ENCODE results near the gene C10orf71.

The C10orf71 gene

DNA sequence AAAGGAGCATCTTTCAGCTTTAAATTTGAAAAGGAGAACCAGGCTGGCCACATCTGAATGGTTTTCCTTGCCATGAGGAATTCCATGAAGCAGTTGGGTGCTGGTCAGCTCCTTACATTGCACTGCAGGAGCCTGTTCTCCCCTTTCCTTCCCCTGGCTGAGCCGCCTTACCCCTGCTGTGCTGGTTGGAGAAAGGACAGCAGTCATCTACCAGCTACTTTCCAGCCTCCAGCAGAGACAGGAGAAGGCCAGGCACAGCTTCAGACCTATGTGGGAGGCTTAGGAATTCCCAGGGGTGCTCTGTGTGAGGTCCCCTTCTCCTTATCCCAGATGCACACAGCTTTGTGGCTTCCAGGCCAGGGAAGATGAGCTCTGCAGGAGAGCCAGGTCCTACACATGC, 4.7 kb downstream of the C10orf71 start:
- no peak overlapping the region for H3K27ac ChIP-seq
- DNase-seq (ENCODE audit: low spot score) = no peak
- TF ChIP-seq, protein P1, sequence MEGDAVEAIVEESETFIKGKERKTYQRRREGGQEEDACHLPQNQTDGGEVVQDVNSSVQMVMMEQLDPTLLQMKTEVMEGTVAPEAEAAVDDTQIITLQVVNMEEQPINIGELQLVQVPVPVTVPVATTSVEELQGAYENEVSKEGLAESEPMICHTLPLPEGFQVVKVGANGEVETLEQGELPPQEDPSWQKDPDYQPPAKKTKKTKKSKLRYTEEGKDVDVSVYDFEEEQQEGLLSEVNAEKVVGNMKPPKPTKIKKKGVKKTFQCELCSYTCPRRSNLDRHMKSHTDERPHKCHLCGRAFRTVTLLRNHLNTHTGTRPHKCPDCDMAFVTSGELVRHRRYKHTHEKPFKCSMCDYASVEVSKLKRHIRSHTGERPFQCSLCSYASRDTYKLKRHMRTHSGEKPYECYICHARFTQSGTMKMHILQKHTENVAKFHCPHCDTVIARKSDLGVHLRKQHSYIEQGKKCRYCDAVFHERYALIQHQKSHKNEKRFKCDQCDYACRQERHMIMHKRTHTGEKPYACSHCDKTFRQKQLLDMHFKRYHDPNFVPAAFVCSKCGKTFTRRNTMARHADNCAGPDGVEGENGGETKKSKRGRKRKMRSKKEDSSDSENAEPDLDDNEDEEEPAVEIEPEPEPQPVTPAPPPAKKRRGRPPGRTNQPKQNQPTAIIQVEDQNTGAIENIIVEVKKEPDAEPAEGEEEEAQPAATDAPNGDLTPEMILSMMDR (IDR thresholded peaks at IDR 0.05) = no peak
- H3K4me3 ChIP-seq = no peak overlapping the region

DNA sequence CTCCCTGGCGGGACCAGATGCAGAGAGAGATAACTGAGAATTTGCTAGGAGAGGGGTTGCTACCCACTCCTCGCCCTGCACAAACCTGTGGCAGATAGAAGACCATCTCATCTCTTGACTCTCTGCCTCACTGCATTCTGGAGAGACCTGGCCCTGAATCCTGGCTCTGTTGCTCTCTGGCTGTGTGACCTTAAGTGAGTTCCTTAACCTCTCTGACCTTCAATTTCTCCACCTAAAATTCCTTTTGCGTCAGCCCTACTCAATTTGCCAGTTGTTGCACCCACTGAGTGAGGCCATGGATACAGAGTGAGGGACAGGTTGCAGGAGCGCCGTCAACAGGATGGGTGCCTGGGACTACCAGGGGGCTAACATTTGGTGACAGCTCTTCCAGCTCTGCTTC, 5.2 kb downstream of the C10orf71 start:
- no peak overlapping the region for H3K27ac ChIP-seq

DNA sequence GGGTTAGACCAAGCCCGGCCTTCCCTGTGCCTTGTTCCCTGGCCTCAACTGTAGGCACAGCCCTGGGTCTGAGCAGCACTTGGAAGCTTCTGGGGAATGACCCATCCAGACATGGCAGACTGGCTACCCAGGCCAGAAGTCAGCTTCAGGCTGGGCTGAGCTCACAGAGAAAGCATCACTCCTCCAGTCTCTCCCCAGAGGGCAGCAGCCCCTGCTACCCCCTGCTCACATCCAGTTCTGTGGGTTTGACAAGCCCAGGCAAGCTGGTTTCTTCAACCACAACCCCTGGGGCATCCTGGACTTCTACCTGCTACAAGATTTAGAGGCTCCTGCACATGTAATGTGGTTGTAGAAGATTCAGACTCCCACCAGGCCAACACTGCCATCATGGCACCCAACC, 9.0 kb downstream of the C10orf71 start:
- no peak for DNase-seq (ENCODE audit: low spot score)
- H3K27ac ChIP-seq = no peak overlapping the region
- H3K4me3 ChIP-seq = no peak overlapping the region
- TF ChIP-seq, protein P1 (IDR thresholded peaks at IDR 0.05) = no peak

More for the DNA sequence above, 5.2 kb downstream of the C10orf71 start:
- TF ChIP-seq, protein P1 (IDR thresholded peaks at IDR 0.05) = no peak
- DNase-seq (ENCODE audit: low spot score) = no peak
- H3K4me3 ChIP-seq = no peak overlapping the region

DNA sequence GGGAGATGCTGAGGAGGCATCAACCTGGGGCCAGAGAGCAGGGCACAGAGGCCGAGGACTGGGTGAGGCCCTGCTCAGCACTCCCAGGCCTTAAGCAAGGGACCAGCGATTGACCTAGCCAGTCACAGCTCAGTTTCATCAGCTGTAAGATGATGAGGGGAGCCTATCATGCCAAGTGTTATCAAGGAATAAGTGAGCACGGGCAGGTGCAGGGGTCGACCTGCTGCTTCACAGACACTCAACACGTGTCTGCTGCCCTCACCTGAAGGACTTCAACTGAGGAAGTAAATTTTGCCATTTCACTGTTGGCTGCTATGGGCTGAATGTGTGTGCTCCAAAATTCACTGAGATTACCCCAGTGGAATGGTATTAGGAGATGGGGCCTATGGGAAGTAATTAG, 9.9 kb downstream of the C10orf71 start:
- Histone ChIP-seq H3K4me3 (no peak overlapping the region), H3K27ac (no peak overlapping the region)
- no peak for DNase-seq (ENCODE audit: low spot score)
- TF ChIP-seq, protein P1 (IDR thresholded peaks at IDR 0.05) = no peak

DNA sequence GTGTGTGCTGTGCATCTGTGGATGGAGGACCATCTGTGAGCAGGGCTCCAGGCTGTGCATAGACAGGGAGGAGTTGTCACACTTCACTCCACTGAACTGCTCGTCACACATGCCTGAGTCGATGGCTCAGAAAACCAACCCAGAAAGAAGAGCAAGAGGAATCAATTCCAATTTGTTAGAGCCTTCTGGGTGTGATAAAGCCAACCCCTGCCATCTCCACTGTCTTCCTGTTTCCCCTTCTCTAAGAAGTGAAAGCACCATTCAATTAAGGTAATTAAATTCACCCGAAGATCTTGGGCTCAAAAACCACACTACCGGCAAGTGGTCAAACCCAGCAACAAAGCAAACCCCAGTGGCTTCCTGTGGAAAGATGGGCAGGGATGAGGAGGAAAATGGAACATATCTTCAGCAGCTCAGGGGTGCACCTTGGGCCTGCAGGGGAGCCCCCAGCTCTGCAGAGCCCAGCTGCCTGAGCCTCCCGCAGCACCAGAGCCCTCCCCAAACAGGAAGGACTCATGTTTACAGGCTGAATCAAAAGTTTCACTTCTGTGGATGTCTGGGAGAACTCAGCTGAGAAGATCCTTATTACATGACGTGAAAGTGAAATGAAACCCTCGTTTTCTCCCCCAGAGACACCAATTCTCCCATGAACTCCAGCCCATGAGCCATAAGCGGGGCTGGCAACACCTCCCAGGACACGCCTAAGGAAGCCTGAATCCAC, 10.9 kb downstream of the C10orf71 start:
- DNase-seq (ENCODE audit: low spot score) = no peak
- Histone ChIP-seq H3K4me3 (no peak overlapping the region), H3K27ac (no peak overlapping the region)
- TF ChIP-seq, protein P1 (IDR thresholded peaks at IDR 0.05) = no peak

DNA sequence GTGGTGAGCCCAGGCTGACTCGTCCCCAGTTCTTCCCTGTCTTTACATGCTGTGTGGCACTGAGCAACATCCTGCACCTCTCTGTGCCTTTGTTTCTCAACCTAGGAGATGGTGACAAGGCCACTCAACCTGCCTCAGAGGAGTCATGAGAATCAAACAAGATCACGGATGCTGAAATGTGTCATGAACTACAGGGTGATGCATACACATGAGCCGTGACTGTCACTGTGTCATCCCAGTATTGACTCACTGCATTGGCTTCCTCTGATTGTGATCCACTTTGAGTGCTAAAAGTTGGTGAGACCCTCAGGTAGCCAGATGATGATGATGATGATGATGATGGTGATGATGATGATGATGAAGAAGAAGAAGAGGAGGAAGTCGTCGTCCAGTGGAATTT, 11.5 kb downstream of the C10orf71 start:
- H3K27ac ChIP-seq = no peak overlapping the region
- no peak overlapping the region for H3K4me3 ChIP-seq
- no peak for DNase-seq (ENCODE audit: low spot score)
- TF ChIP-seq, protein P1 (IDR thresholded peaks at IDR 0.05) = no peak

DNA sequence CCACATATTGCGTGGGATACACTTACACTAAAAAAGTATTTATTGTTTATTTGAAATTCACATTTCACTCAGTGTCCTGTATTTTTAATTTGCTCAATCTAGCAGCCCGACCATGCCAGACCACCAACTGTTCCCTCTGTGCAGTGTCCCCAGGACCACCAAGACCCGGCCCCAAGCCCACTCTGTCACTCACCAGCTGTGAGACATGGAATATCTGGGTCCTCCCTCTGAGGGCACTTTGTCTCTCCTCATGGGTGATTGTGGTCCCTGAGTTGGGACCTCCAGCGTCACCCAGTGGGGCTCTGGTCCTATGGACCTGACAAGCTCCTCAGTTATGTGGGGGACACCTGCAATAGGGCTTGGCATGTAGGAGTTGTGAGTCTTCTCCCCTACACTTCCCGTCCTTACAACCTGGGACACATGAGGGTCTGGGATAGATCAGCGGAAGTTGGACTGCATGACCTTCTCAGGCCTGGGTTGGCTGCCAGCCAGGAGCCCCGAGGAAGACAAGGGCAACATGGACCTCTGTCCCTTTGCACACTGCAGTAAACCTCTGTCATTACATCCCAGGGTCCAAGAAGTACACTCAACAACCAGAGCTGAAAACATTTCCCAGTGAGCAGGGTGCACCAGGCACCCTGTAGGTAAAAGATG, 12.1 kb downstream of the C10orf71 start:
- TF ChIP-seq, protein P1 (IDR thresholded peaks at IDR 0.05) = no peak
- DNase-seq (ENCODE audit: low spot score) = no peak
- H3K27ac ChIP-seq = peak overlapping the region in 1 of 2 donors; percentile 13
- H3K4me3 ChIP-seq = no peak overlapping the region

All from coronary artery (tissue), 2 donors.